GM19395 (cell line): ENCODE measurements around the gene MST1.

Experiments
- ATAC-seq: cut with Tn5 transposase; IDR thresholded peaks from one replicate; pipeline ENCODE4 v1.9.1; 2021; ENCODE audit warnings: mild to moderate bottlenecking, moderate library complexity; ENCODE audit not compliant: unreplicated experiment

MST1 gene

GRCh38 chr3:49638445-49638844 lies 50.8 kb downstream of the MST1 start:
- ATAC-seq: no peak

GRCh38 chr3:49636883-49637609 lies 52.2 kb downstream of the MST1 start:
- no peak for ATAC-seq

- no peak for ATAC-seq
Observed at GRCh38 chr3:49634736-49635135, 54.5 kb downstream of the MST1 start.
